H1 (cell line): ENCODE measurements around the gene ACTN4. TPM values are rescaled to one million over a fixed set of nuclear protein-coding genes. Genes with fewer than 3 reads are reported as not detected.
A peak's percentile ranks its signal among the peaks of the same experiment; 100 is the strongest.

ENCODE experiments used
- CTCF ChIA-PET: fragments of 300-600 bp; sonication (Branson Sonifier 250); formaldehyde crosslinking; loops from one replicate; lab custom pipeline; 2021; ENCODE audit not compliant: partially characterized antibody; lab: Charles Lee
- POLR2A ChIA-PET: fragments of 300-600 bp; sonication (Branson Sonifier 250); formaldehyde crosslinking; loops from one replicate; lab custom pipeline; 2021; ENCODE audit warnings: inconsistent platforms; ENCODE audit not compliant: partially characterized antibody; lab: Charles Lee
- DNase-seq, 2 experiments: peaks; one replicate each; pipeline versions ENCODE4 v3.0.0 to v3.0.0-alpha.2; 2010 to 2022; ENCODE audit warnings: low spot score in 2 of 2, low read depth in 1 of 2, mixed read lengths in 1 of 2
- FAIRE-seq: peaks from 2 replicates; lab custom pipeline; 2011; peaks lifted over from hg19 to GRCh38; lab: Jason Lieb, UNC
- H2AFZ ChIP-seq: 2 replicates; pipeline ENCODE4 v1.8.1; 2012; ENCODE audit warnings: low read length, inconsistent platforms
- H2AK5ac ChIP-seq: 2 replicates; pipeline ENCODE4 v1.6.1; 2013; ENCODE audit warnings: low read depth, low read length
- H2BK120ac ChIP-seq: replicated peaks from 2 replicates; pipeline ENCODE3; 2013; ENCODE audit warnings: low read depth, low read length, inconsistent platforms
- H2BK12ac ChIP-seq: 2 replicates; pipeline ENCODE4 v1.6.1; 2013; ENCODE audit warnings: low read depth, low read length
- H2BK15ac ChIP-seq: 2 replicates; pipeline ENCODE4 v1.6.1; 2013; ENCODE audit warnings: low read length
- H2BK20ac ChIP-seq: 2 replicates; pipeline ENCODE4 v1.6.1; 2013; ENCODE audit warnings: low read length
- H2BK5ac ChIP-seq: 2 replicates; pipeline ENCODE4 v1.6.1; 2013; ENCODE audit warnings: low read depth, low read length
- H3K14ac ChIP-seq: 2 replicates; pipeline ENCODE4 v1.6.1; 2013; ENCODE audit warnings: inconsistent platforms; ENCODE audit not compliant: insufficient read length
- H3K18ac ChIP-seq: 2 replicates; pipeline ENCODE4 v1.6.1; 2013; ENCODE audit warnings: low read length; ENCODE audit errors: extremely low read depth
- H3K23ac ChIP-seq: 2 replicates; pipeline ENCODE4 v1.6.1; 2013; ENCODE audit warnings: inconsistent platforms; ENCODE audit not compliant: insufficient read length
- H3K23me2 ChIP-seq: 2 replicates; pipeline ENCODE4 v1.6.1; 2013; ENCODE audit warnings: low read depth, low read length
- H3K27ac ChIP-seq: 2 replicates; pipeline ENCODE4 v1.6.1; 2011; ENCODE audit warnings: low read depth, low read length, inconsistent platforms
- H3K27me3 ChIP-seq, 4 experiments: replicated peaks in 1 of 4; 1 replicate in 1 of 4; 2 replicates in 3 of 4; pipeline versions ENCODE4 v1.6.1 to v1.8.1; 2011 to 2013; ENCODE audit warnings: low read length in 3 of 4, mild to moderate bottlenecking in 3 of 4, inconsistent platforms in 2 of 4, mixed read lengths in 2 of 4, moderate library complexity in 1 of 4; ENCODE audit not compliant: control insufficient read depth in 3 of 4, insufficient read depth in 3 of 4; ENCODE audit errors: extremely low read depth in 1 of 4
- H3K36me3 ChIP-seq, 4 experiments: 2 replicates each; pipeline versions ENCODE4 v1.6.1 to v1.8.1; 2011 to 2013; ENCODE audit warnings: mild to moderate bottlenecking in 4 of 4, low read length in 3 of 4, moderate library complexity in 2 of 4, control low read depth in 1 of 4, inconsistent platforms in 1 of 4; ENCODE audit not compliant: insufficient read depth in 4 of 4, control insufficient read depth in 2 of 4
- H3K4ac ChIP-seq: replicated peaks from 2 replicates; pipeline ENCODE3; 2013; ENCODE audit warnings: low read length, low read depth, mixed read lengths, inconsistent platforms; ENCODE audit not compliant: insufficient read length
- H3K4me1 ChIP-seq, 4 experiments: replicated peaks in 1 of 4; 1 replicate in 1 of 4; 2 replicates in 3 of 4; pipeline versions ENCODE4 v1.6.1 to v1.8.1; 2011 to 2013; ENCODE audit warnings: low read length in 3 of 4, inconsistent platforms in 2 of 4, mixed read lengths in 1 of 4; ENCODE audit not compliant: insufficient read depth in 4 of 4, control insufficient read depth in 3 of 4
- H3K4me2 ChIP-seq, 2 experiments: 2 replicates each; pipeline versions ENCODE4 v1.6.1 to v1.8.1; 2011 to 2013; ENCODE audit warnings: low read depth in 2 of 2, low read length in 2 of 2, control low read depth in 1 of 2, inconsistent platforms in 1 of 2, mild to moderate bottlenecking in 1 of 2; ENCODE audit not compliant: insufficient read depth in 1 of 2
- H3K4me3 ChIP-seq, 4 experiments: fragments of 200-600, 300-600 bp in 1 of 4; sonication (generic), shearing (Covaris generic), sonication (Bioruptor Twin) in 1 of 4; 2 replicates each; pipeline versions ENCODE4 v1.5.1 to v1.8.1; 2011 to 2016; ENCODE audit warnings: low read length in 4 of 4, low read depth in 3 of 4, control low read depth in 2 of 4, inconsistent platforms in 2 of 4, mild to moderate bottlenecking in 2 of 4, mixed read lengths in 1 of 4, moderate library complexity in 1 of 4; ENCODE audit not compliant: insufficient read depth in 2 of 4; ENCODE audit errors: extremely low read depth in 1 of 4
- H3K56ac ChIP-seq: replicated peaks from 2 replicates; pipeline ENCODE3; 2013; ENCODE audit warnings: low read depth, mild to moderate bottlenecking, mixed read lengths, low read length, inconsistent platforms; ENCODE audit not compliant: insufficient read length
- H3K79me1 ChIP-seq: 2 replicates; pipeline ENCODE4 v1.6.1; 2013; ENCODE audit warnings: low read depth, low read length, control low read depth
- H3K79me2 ChIP-seq, 2 experiments: 2 replicates each; pipeline versions ENCODE4 v1.6.1 to v1.8.1; 2012 to 2013; ENCODE audit warnings: low read length in 2 of 2, mild to moderate bottlenecking in 2 of 2, inconsistent platforms in 1 of 2; ENCODE audit not compliant: insufficient read depth in 2 of 2, control insufficient read depth in 1 of 2
- H3K9ac ChIP-seq, 4 experiments: replicated peaks in 1 of 4; 1 replicate in 1 of 4; 2 replicates in 3 of 4; pipeline versions ENCODE4 v1.6.1 to v1.8.1; 2011 to 2013; ENCODE audit warnings: low read depth in 3 of 4, low read length in 3 of 4, control low read depth in 2 of 4, mild to moderate bottlenecking in 2 of 4, moderate library complexity in 2 of 4, inconsistent platforms in 1 of 4; ENCODE audit errors: extremely low read depth in 1 of 4
- H3K9me3 ChIP-seq, 2 experiments: 2 replicates each; pipeline versions ENCODE4 v1.6.1 to v1.8.1; 2012 to 2013; ENCODE audit warnings: mild to moderate bottlenecking in 2 of 2, moderate library complexity in 2 of 2, control low read depth in 1 of 2, inconsistent platforms in 1 of 2, low read depth in 1 of 2, low read length in 1 of 2, mixed read lengths in 1 of 2; ENCODE audit not compliant: insufficient read depth in 2 of 2
- H4K20me1 ChIP-seq, 2 experiments: replicated peaks in 1 of 2; 2 replicates each; pipeline versions ENCODE3 to v1.8.1; 2011 to 2013; ENCODE audit warnings: inconsistent platforms in 2 of 2, low read length in 2 of 2, mild to moderate bottlenecking in 1 of 2; ENCODE audit not compliant: insufficient read depth in 2 of 2, control insufficient read depth in 1 of 2
- H4K5ac ChIP-seq: 2 replicates; pipeline ENCODE4 v1.6.1; 2013; ENCODE audit warnings: low read length, low read depth, mixed read lengths, inconsistent platforms; ENCODE audit not compliant: insufficient read length
- H4K8ac ChIP-seq: 2 replicates; pipeline ENCODE4 v1.8.0; 2013; ENCODE audit warnings: mild to moderate bottlenecking, moderate library complexity, low read length, inconsistent platforms; ENCODE audit not compliant: insufficient read depth; ENCODE audit errors: extremely low read depth
- H4K91ac ChIP-seq: replicated peaks from 2 replicates; pipeline ENCODE3; 2013; ENCODE audit warnings: low read length, mixed read lengths, inconsistent platforms; ENCODE audit not compliant: insufficient read length
- ASH2L ChIP-seq: fragments of 200-600, 300-600 bp; sonication (generic); IDR thresholded peaks from one replicate; pipeline ENCODE4 v1.7.1; 2017; ENCODE audit warnings: low read length
- BRCA1 ChIP-seq: IDR thresholded peaks from 2 replicates; pipeline ENCODE4 v1.6.1; 2012; ENCODE audit warnings: low read depth, low read length, improper control_type of control experiment
- CTCF ChIP-seq, 3 experiments: IDR thresholded peaks; 1 replicate in 2 of 3; 2 replicates in 1 of 3; pipeline versions ENCODE4 v1.5.1 to v1.6.1; 2011; ENCODE audit warnings: low read length in 3 of 3, mild to moderate bottlenecking in 3 of 3, inconsistent platforms in 2 of 3, low read depth in 1 of 3, moderate library complexity in 1 of 3; ENCODE audit not compliant: insufficient read depth in 1 of 3; ENCODE audit errors: control extremely low read depth in 1 of 3
- EP300 ChIP-seq, 2 experiments: IDR thresholded peaks; 1 replicate in 1 of 2; 2 replicates in 1 of 2; pipeline ENCODE4 v1.6.1; 2011 to 2012; ENCODE audit warnings: low read depth in 2 of 2, low read length in 2 of 2, mild to moderate bottlenecking in 2 of 2, borderline replicate concordance in 1 of 2, inconsistent platforms in 1 of 2, moderate library complexity in 1 of 2
- FOSL1 ChIP-seq: IDR thresholded peaks from 2 replicates; pipeline ENCODE4 v1.6.1; 2011; ENCODE audit warnings: mild to moderate bottlenecking, low read depth, low read length, moderate library complexity; ENCODE audit not compliant: insufficient read depth
- JUND ChIP-seq: IDR thresholded peaks from 2 replicates; pipeline ENCODE4 v1.6.1; 2011; ENCODE audit warnings: mild to moderate bottlenecking, improper control_type of control experiment, low read length
- NRF1 ChIP-seq: IDR thresholded peaks from 2 replicates; pipeline ENCODE4 v1.6.1; 2011; ENCODE audit warnings: mild to moderate bottlenecking, low read depth, low read length, improper control_type of control experiment
- POLR2AphosphoS5 ChIP-seq: IDR thresholded peaks from 2 replicates; pipeline ENCODE4 v1.6.1; 2011; ENCODE audit warnings: low read depth, low read length
- RAD21 ChIP-seq, 2 experiments: IDR thresholded peaks in 1 of 2; conservative IDR thresholded peaks in 1 of 2; 2 replicates each; pipeline ENCODE4 v1.6.1; 2011; ENCODE audit warnings: low read depth in 2 of 2, low read length in 2 of 2, improper control_type of control experiment in 1 of 2, inconsistent platforms in 1 of 2, mild to moderate bottlenecking in 1 of 2, moderate library complexity in 1 of 2
- SIRT6 ChIP-seq: IDR thresholded peaks from one replicate; pipeline ENCODE4 v1.7.1; 2012; ENCODE audit warnings: low read length, inconsistent platforms
- WGBS, 2 experiments: shearing (Covaris generic) in 1 of 2; methylation state at CpG; one replicate each; pipeline versions ENCODE4 v1.1.6 to v1.1.7; 2013 to 2015; ENCODE audit warnings: low lambda C conversion rate in 2 of 2, mixed read lengths in 2 of 2, inconsistent platforms in 1 of 2, low coverage in 1 of 2, missing lambda C conversion rate in 1 of 2; ENCODE audit not compliant: insufficient replicate concordance in 2 of 2, insufficient coverage in 1 of 2, insufficient read length in 1 of 2; ENCODE audit errors: extremely low coverage in 1 of 2, missing lambda C conversion rate in 1 of 2; 5-methylcytosine and 5-hydroxymethylcytosine counted together
- polyA plus RNA-seq, 7 experiments: library from polyadenylated mRNA; depleted of rRNA in 3 of 7; stranded (reverse) in 5 of 7; unstranded in 2 of 7; fragments of >200 nt in 5 of 7; fragments of 200-250 nt in 2 of 7; gene quantifications; 1 replicate in 5 of 7; 2 replicates in 1 of 7; 4 replicates in 1 of 7; pipeline versions ENCODE4 v1.2.1 to v1.2.3, GENCODE V29; 2011 to 2013; ENCODE audit warnings: missing spikeins in 2 of 7, mixed read lengths in 2 of 7
- total RNA-seq: library from RNA; stranded (reverse); fragmentation: NEBNext Ultra II Directional; extraction: Animal tissue kit (Norgen Biotek cat#: 25700); gene quantifications from 2 replicates; pipeline ENCODE4 v1.2.1, GENCODE V29; 2021

ACTN4 gene
- total and polyA plus RNA-seq, 2 of the 8 experiments (the other 6 are each of a cell fraction or from before 2014, with no cell fraction given): 211 to 520 TPM

GRCh38 chr19:38667661-38668171, 20.3 kb downstream of the ACTN4 start:
- 0 out of 2 replicates have a peak overlapping the region, but pooled peaks have one; percentile 96 for H2BK5ac ChIP-seq
- H2BK12ac ChIP-seq: 0 out of 2 replicates have a peak overlapping the region, but pooled peaks have one; percentile 53
- peak overlapping the region; percentile 11; the same call in 1 of the 2 replicates for H2BK20ac ChIP-seq
- WGBS, 2 experiments: 91% methylated on average over 8 of the region's 8 CpGs; no CpG with 5 or more reads in 1 of the 2 experiments
- no peak overlapping the region; a peak in 1 of 7 replicates for H3K9ac ChIP-seq
- H3K4me3 ChIP-seq: no peak overlapping the region
- peaks cover 32% of the 10 kb centered on the region for H3K79me1 ChIP-seq
- peaks cover 4 to 30% of the 10 kb centered on the region in 2 experiments for H4K20me1 ChIP-seq
- FAIRE-seq (no peak), DNase-seq (no peak)
- H2BK15ac ChIP-seq: no peak overlapping the region
- no peak overlapping the region for H3K4ac ChIP-seq
- H2AFZ ChIP-seq: no peak overlapping the region
- no peak overlapping the region for H2BK120ac ChIP-seq
- H3K27me3 ChIP-seq: no peaks in the 10 kb centered on the region
- H3K23ac ChIP-seq: no peak overlapping the region
- H3K27ac ChIP-seq: peak overlapping the region; percentile 84; the same call in 1 of the 2 replicates
- no peak overlapping the region for H4K8ac ChIP-seq
- H3K36me3 ChIP-seq: 0 out of 8 replicates have a peak, but pooled peaks cover 0 to 5% (median 0%) of the 10 kb centered on the region in 4 experiments
- ChIA-PET POLR2A (interaction anchor here (1.1 to 21.5 kb wide), 6 partner anchors 8 to 51 kb away, joined by 4 to 495 read pairs (median 12); partner anchors contain the start of gene ACTN4), CTCF (interaction anchor here (1.1 to 1.7 kb wide), 3 partner anchors 11 to 24 kb away, joined by 3 to 4 read pairs (median 3); no protein-coding TSS in a partner anchor)
- peaks cover 39 to 53% (median 45%) of the 10 kb centered on the region in 4 experiments for H3K4me1 ChIP-seq
- H3K9me3 ChIP-seq: no peaks in the 10 kb centered on the region
- no peaks in the 10 kb centered on the region; the same call in 1 of the 2 replicates for H3K23me2 ChIP-seq
- H4K91ac ChIP-seq: no peak overlapping the region
- peaks cover 7 to 91% of the 10 kb centered on the region in 2 experiments for H3K79me2 ChIP-seq
- H2AK5ac ChIP-seq: no peak overlapping the region; the same call in 1 of the 2 replicates
- no peak overlapping the region for H3K18ac ChIP-seq
- H3K56ac ChIP-seq: no peak overlapping the region
- no peak overlapping the region for H4K5ac ChIP-seq
- H3K14ac ChIP-seq: no peak overlapping the region
- peak overlapping the region in 1 of 2 experiments; percentile 61; a peak in 1 of 4 replicates for H3K4me2 ChIP-seq
- TF ChIP-seq NRF1 (no peak), JUND (no peak), ASH2L (no peak), RAD21 (IDR thresholded peaks at IDR 0.05 in 1 of 2, conservative IDR thresholded peaks at IDR 0.05 in 1 of 2; ENCODE audit: low read depth in 2 of 2, low read length in 2 of 2) (no peak), EP300 (IDR thresholded peaks at IDR 0.05; ENCODE audit: borderline replicate concordance in 1 of 2, low read depth in 2 of 2, low read length in 2 of 2) (no peak), FOSL1 (no peak), SIRT6 (no peak), POLR2AphosphoS5 (no peak), BRCA1 (no peak), CTCF (IDR thresholded peaks at IDR 0.05; ENCODE audit: control extremely low read depth in 1 of 3, insufficient read depth in 1 of 3, low read depth in 1 of 3, low read length in 3 of 3) (no peak)
